ENCODE measurements around the gene CPNE9.

DNA sequence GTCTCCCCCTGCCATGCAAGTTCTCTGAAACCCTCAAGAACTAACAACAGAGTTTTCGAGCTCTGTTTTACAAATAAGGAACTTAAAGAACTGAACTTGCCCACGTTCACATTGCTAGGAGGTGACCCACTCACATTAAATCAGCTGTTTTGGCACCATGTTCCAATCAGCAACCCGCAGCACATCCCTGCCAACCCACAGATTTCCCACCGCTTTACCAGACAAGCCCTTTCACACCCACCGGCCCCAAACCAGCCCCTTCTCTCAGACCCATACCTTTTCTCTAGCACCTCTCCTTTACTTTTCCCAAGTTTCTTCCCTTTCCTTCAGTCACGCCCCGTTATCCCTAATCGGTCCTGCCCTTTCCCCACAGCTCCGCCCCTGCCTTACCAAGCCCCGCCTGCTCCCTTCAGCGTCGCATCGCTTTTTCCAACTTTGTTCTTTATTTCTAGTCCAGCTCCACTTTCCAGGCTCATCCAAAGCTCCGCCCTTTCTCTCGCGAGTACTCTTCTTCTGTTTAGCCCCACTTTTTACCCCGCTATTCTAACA is 27.1 kb downstream of the CPNE9 start:
- TF ChIP-seq, protein P1, sequence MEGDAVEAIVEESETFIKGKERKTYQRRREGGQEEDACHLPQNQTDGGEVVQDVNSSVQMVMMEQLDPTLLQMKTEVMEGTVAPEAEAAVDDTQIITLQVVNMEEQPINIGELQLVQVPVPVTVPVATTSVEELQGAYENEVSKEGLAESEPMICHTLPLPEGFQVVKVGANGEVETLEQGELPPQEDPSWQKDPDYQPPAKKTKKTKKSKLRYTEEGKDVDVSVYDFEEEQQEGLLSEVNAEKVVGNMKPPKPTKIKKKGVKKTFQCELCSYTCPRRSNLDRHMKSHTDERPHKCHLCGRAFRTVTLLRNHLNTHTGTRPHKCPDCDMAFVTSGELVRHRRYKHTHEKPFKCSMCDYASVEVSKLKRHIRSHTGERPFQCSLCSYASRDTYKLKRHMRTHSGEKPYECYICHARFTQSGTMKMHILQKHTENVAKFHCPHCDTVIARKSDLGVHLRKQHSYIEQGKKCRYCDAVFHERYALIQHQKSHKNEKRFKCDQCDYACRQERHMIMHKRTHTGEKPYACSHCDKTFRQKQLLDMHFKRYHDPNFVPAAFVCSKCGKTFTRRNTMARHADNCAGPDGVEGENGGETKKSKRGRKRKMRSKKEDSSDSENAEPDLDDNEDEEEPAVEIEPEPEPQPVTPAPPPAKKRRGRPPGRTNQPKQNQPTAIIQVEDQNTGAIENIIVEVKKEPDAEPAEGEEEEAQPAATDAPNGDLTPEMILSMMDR (conservative IDR thresholded peaks at IDR 0.05; ENCODE audit: low read depth, low read length), result no peak
- TF ChIP-seq EZH2phosphoT487 (IDR thresholded peaks at IDR 0.05; ENCODE audit: borderline replicate concordance, low read length), result no peak
